ENCODE results near the gene POLG. TPM values are rescaled to one million over a fixed set of nuclear protein-coding genes. Genes with fewer than 3 reads are reported as not detected.

POLG gene
- total RNA-seq, 2 experiments from 2014 or later, result 80.2 to 93.7 TPM

GRCh38 chr15:89353991-89354390 lies 19.4 kb upstream of the POLG start:
- Histone ChIP-seq H3K27ac (ENCODE audit: low read depth, low read length, poor library complexity, severe bottlenecking) (no peak overlapping the region), H3K36me3 (ENCODE audit: insufficient read depth, low read length) (no peaks in the 10 kb centered on the region), H3K4me2 (ENCODE audit: low read length) (no peak overlapping the region), H3K79me2 (ENCODE audit: insufficient read depth, low read depth, low read length) (no peaks in the 10 kb centered on the region), H3K9me3 (ENCODE audit: low read length) (no peaks in the 10 kb centered on the region), H2AFZ (ENCODE audit: low read length) (no peak overlapping the region), H3K4me3 (ENCODE audit: low read depth, low read length, poor library complexity, severe bottlenecking) (no peak overlapping the region), H3K4me1 (ENCODE audit: insufficient read depth, low read length, poor library complexity, severe bottlenecking) (peaks cover 3% of the 10 kb centered on the region), H4K20me1 (ENCODE audit: insufficient read depth, low read length) (no peaks in the 10 kb centered on the region), H3K9me2 (ENCODE audit: insufficient read depth, low read length) (no peaks in the 10 kb centered on the region)
- TF ChIP-seq CTCF (conservative IDR thresholded peaks at IDR 0.05; ENCODE audit: low read length) (no peak), EZH2phosphoT487 (IDR thresholded peaks at IDR 0.05; ENCODE audit: borderline replicate concordance, low read depth, low read length) (no peak)
- no peak for DNase-seq (ENCODE audit: low spot score)
- ChIA-PET POLR2A (interaction anchor here (0.6 kb wide), 1 partner anchor 9 kb away, joined by 6 read pairs; no protein-coding TSS in a partner anchor), CTCF (ENCODE audit: unreplicated experiment) (no interaction called here)
- no TSS peak for BruUV-seq (replicated peaks)
- intact Hi-C loops (cut with micrococcal nuclease; ENCODE audit: unreplicated experiment), result no loop called here

GRCh38 chr15:89352476-89352875 lies 17.9 kb upstream of the POLG start:
- Histone ChIP-seq H3K9me3 (ENCODE audit: low read length) (no peaks in the 10 kb centered on the region), H3K4me1 (ENCODE audit: insufficient read depth, low read length, poor library complexity, severe bottlenecking) (no peaks in the 10 kb centered on the region), H3K79me2 (ENCODE audit: insufficient read depth, low read depth, low read length) (no peaks in the 10 kb centered on the region), H4K20me1 (ENCODE audit: insufficient read depth, low read length) (no peaks in the 10 kb centered on the region), H3K36me3 (ENCODE audit: insufficient read depth, low read length) (no peaks in the 10 kb centered on the region), H3K4me3 (ENCODE audit: low read depth, low read length, poor library complexity, severe bottlenecking) (no peak overlapping the region), H2AFZ (ENCODE audit: low read length) (no peak overlapping the region), H3K4me2 (ENCODE audit: low read length) (no peak overlapping the region), H3K27ac (ENCODE audit: low read depth, low read length, poor library complexity, severe bottlenecking) (no peak overlapping the region), H3K9me2 (ENCODE audit: insufficient read depth, low read length) (no peaks in the 10 kb centered on the region)
- ChIA-PET CTCF (ENCODE audit: unreplicated experiment) (no interaction called here), POLR2A (interaction anchor here (0.6 kb wide), 1 partner anchor 329 kb away, joined by 3 read pairs; no protein-coding TSS in a partner anchor)
- TF ChIP-seq EZH2phosphoT487 (IDR thresholded peaks at IDR 0.05; ENCODE audit: borderline replicate concordance, low read depth, low read length), result no peak
- TF ChIP-seq CTCF (conservative IDR thresholded peaks at IDR 0.05; ENCODE audit: low read length), result no peak
- DNase-seq (ENCODE audit: low spot score), result no peak
- BruUV-seq (replicated peaks), result no TSS peak
- intact Hi-C loops (cut with micrococcal nuclease; ENCODE audit: unreplicated experiment), result no loop called here

- Histone ChIP-seq H3K36me3 (ENCODE audit: insufficient read depth, low read length) (no peaks in the 10 kb centered on the region), H3K4me3 (ENCODE audit: low read depth, low read length, poor library complexity, severe bottlenecking) (no peak overlapping the region)
- no TSS peak for BruUV-seq (replicated peaks)
Observed at GRCh38 chr15:89349206-89349558, 14.6 kb upstream of the POLG start.

More at GRCh38 chr15:89349206-89349558, 14.6 kb upstream of the POLG start:
- intact Hi-C loops (cut with micrococcal nuclease; ENCODE audit: unreplicated experiment), result no loop called here
- H3K4me2 ChIP-seq (ENCODE audit: low read length), result no peak overlapping the region
- no peaks in the 10 kb centered on the region for H3K9me2 ChIP-seq (ENCODE audit: insufficient read depth, low read length)
- H3K4me1 ChIP-seq (ENCODE audit: insufficient read depth, low read length, poor library complexity, severe bottlenecking), result no peaks in the 10 kb centered on the region
- H3K79me2 ChIP-seq (ENCODE audit: insufficient read depth, low read depth, low read length), result no peaks in the 10 kb centered on the region
- no peaks in the 10 kb centered on the region for H3K9me3 ChIP-seq (ENCODE audit: low read length)
- POLR2A ChIA-PET, result no interaction called here
- H4K20me1 ChIP-seq (ENCODE audit: insufficient read depth, low read length), result no peaks in the 10 kb centered on the region
- no peak overlapping the region for H3K27ac ChIP-seq (ENCODE audit: low read depth, low read length, poor library complexity, severe bottlenecking)
- no peak overlapping the region for H2AFZ ChIP-seq (ENCODE audit: low read length)
- CTCF ChIA-PET (ENCODE audit: unreplicated experiment), result no interaction called here
- no peak for DNase-seq (ENCODE audit: low spot score)
- no peak for TF ChIP-seq EZH2phosphoT487 (IDR thresholded peaks at IDR 0.05; ENCODE audit: borderline replicate concordance, low read depth, low read length)

Data from OCI-LY7 (cell line).